Measurements from ENCODE around the gene ZSWIM8.

GRCh38 chr10:73800560-73801252, 15.3 kb downstream of the ZSWIM8 start:
- TF ChIP-seq TAF1 (IDR thresholded peaks at IDR 0.05; ENCODE audit: borderline replicate concordance, low read depth, low read length) (no peak), POLR2A (IDR thresholded peaks at IDR 0.05; ENCODE audit: low read depth, low read length) (no peak; the same call in 1 of the 2 replicates), POLR2AphosphoS5 (IDR thresholded peaks at IDR 0.05; ENCODE audit: low read depth, low read length) (peak; percentile 9; the same call in 1 of the 2 replicates)

Measured in GM12892 (cell line).